NOMO-1 treated with dmso at 0.1 percent for 144 hours (cell line): ENCODE measurements around the gene MAST3.

ENCODE experiments used
- DNase-seq: peaks from one replicate; lab custom pipeline; 2025; ENCODE audit not compliant: unreplicated experiment; lab: John Stamatoyannopoulos, UW

The MAST3 gene

GRCh38 chr19:18131841-18132596 lies 34.4 kb downstream of the MAST3 start:
- DNase-seq = no peak

DNA sequence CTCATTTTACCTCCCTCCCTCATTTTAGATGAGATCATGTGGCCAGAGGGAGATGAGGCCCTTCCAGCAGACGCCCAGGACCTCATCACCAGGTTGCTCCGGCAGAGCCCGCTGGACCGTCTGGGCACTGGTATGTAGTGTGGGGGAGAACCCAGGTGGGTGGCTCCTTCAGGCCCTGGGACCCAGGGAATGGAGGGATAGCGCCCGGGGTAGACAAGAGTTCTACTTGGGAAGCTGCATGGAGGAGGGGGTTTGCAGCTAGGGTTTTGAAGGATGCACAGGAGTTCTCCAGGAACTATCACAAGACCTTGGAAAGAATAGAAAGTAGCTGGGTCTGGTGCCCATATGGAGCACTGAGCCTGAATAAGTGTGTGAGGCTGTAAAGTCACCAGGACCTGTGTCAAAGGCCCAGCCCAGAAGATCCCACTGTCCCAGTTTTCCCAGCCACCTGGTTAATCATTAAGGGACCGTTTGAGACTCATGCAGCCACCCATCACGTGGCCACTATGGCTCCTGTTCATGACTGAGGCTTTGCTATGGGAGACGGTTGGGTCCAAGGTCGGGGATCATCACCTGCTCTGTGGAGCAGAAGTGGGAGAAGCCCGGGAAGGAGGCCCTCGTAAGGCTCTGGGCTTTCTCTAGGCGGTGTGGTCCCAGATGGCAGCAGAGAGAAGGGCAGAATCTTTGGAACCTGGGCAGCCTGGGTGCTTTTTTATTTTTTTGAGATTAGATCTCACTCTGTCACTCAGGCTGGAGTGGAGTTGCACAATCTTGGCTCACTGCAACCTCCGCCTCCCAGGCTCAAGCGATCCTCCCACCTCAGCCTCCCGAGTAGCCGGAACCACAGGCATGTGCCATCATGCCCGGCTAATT lies 38.4 kb downstream of the MAST3 start:
- DNase-seq = no peak

GRCh38 chr19:18137242-18137641 lies 39.7 kb downstream of the MAST3 start:
- no peak for DNase-seq

GRCh38 chr19:18137657-18138339 lies 40.2 kb downstream of the MAST3 start:
- DNase-seq = no peak

DNA sequence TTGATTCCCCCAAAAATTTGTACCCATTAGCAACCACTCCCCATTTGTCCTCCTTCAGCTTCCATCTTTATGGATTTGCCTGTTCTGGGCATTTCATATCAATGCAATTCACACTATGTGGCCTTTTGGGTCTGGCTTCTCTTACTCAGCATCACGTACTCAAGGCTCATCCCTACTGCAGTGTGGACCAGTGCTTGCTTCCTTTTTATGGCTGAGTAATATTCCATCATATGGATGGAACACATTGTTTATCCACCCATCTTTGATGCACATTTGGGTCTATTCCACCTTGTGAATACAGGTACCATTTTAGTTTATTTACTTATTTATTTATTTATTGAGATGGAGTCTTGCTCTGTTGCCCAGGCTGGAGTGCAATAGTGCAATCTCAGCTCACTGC lies 42.9 kb downstream of the MAST3 start:
- no peak for DNase-seq

DNA sequence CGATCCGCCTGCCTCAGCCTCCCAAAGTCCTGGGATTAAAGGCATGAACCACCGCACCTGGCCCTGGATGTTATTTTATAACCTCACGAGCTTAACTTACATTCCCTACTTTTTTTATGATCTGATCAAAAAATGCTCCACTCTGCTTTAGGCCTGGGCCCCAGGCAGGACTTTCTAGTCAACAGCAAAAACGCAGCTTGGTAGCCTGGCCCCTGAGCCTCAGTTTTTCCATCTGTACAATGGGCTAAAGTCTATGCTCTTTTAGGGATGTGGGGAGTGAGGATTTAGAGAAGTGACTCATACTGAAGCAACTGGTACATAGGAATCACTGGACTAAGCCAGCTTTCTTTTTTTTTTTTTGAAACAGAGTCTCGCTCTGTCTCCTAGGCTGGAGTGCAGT lies 43.5 kb downstream of the MAST3 start:
- DNase-seq = no peak

DNA sequence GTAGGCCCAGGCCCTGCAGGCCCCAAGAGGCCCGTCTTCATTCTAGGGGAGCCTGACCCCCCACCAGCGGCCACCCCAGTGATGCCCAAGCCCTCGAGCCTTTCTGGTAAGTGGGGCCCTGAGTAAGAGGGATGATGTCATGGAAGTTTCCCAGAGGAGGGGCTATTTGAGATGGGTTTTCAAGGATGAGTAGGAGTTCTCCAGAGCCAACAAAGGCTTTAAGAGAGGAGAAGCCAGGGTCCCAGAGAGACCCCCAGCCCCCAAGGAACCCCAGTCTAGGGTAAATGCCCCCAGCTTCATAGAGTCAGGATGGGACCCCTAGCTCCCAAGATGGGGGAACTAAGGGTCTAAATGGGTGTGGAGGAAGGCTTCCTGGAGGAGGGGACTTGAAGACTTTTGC lies 46.3 kb downstream of the MAST3 start:
- no peak for DNase-seq

DNA sequence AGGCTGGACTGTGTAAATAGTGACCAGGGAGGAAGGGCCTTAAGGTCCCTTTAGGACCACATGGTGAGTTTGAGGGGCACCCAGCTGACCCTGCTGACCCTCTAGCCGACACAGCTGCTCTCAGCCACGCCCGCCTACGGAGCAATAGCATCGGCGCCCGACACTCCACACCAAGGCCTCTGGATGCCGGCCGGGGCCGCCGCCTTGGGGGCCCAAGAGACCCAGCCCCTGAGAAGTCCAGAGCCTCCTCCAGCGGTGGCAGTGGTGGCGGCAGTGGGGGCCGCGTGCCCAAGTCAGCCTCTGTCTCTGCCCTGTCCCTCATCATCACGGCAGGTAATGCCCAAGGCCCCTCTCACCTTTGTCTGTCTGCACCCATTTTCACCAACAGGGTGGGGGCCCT lies 46.8 kb downstream of the MAST3 start:
- DNase-seq = no peak

DNA sequence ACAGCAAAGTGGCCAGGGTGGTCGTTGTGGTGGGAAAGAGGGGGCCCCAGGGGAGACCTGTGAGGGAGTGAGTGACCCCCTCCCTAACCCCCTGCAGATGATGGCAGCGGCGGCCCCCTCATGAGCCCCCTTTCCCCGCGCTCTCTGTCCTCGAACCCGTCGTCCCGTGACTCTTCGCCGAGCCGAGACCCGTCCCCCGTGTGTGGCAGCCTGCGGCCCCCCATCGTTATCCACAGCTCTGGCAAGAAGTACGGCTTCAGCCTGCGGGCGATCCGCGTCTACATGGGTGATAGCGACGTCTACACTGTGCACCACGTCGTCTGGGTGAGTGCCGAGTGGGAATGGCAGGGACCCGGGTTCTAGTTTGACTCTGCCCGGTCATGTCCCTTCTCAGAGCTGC lies 47.3 kb downstream of the MAST3 start:
- DNase-seq = no peak

- no peak for DNase-seq
Measured at GRCh38 chr19:18145391-18145999, 47.9 kb downstream of the MAST3 start.

GRCh38 chr19:18147396-18147795 lies 49.8 kb downstream of the MAST3 start:
- DNase-seq = no peak

DNA sequence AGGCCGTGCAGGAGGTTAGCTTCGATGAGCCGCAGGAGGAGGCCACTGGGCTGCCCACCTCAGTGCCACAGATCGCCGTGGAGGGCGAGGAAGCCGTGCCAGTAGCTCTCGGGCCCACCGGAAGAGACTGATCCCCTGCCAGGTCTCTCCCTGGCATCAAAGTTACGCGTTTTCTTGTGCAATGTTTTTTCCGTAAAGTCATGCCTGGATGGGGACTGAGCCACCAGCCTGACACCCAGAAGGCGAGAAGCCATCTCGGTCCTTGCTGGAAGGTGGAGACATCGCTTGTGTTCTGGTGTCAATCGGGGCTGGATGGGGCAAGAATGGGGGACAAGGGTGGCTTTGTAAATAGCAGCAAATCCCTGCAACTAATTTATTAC lies 52.0 kb downstream of the MAST3 start:
- no peak for DNase-seq

DNA sequence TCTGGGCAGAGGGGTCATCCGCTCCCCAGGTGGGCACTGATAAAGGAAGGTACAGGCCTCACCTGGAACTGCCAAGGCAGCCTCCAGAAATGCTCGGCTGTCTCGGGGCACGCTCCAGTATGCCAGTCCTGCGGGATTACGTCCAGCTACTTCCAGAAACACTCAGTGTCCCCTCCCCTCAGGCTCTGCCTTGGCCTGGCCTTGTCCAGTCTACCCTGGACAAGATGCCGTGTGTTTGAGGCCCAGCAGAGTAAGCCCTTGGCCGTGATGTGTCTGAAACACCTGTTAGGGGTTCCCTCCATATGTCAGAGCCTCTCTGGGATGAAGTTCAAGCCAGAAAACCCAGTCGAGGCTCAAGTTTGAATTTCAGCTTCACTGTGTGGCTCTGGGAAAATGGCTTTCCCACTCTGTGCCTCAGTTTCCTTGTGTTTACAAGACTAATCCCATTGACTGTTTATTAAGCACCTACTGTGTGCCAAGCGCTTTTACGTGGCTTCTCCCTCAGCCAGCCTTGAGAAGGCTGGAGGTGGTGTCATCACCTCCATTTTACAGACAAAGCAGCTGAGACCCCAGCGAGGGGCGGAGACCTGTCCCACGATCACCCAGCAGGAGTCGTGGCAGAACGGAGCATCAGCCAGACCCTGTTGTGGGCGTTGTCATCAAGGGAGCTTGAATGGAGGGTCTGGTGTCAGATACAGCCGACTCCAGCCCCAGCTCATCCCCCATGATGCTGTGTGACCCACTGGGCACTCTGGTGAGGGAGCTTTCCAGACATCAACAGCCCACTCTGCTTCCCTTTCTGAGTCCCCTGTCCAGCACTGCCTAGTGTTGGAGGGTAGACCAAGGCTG lies 53.4 kb downstream of the MAST3 start:
- no peak for DNase-seq

DNA sequence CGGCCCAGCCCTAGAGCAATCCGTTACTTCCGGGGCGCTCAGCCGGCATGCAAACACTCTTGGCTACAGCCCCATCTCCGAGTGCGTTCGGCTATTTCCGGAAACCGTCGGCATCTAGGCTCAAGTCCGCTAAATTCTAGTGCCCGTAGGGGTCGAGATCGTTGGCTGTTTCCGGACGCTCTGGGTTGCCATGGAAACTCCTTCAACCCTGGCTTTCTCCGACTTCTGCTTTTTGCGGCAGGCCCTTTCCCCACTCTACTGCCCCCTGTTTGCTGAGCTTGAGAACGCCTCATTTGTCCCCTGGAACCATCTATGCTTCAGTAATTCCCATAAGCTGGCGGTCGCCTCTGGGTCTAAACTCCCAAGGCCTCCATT lies 54.9 kb downstream of the MAST3 start:
- peak; percentile 99 for DNase-seq

- DNase-seq = peak; percentile 97
Measured at GRCh38 chr19:18152817-18153555, 55.4 kb downstream of the MAST3 start, which contains the start of gene PIK3R2. Gene PIK3R2 (plus strand): TSS chr19:18153163. CDS start chr19:18155880, 2,717 bp downstream.

GRCh38 chr19:18153556-18154134 lies 56.1 kb downstream of the MAST3 start:
- no peak for DNase-seq

- no peak for DNase-seq
Measured at GRCh38 chr19:18155095-18156087, 57.8 kb downstream of the MAST3 start.

DNA sequence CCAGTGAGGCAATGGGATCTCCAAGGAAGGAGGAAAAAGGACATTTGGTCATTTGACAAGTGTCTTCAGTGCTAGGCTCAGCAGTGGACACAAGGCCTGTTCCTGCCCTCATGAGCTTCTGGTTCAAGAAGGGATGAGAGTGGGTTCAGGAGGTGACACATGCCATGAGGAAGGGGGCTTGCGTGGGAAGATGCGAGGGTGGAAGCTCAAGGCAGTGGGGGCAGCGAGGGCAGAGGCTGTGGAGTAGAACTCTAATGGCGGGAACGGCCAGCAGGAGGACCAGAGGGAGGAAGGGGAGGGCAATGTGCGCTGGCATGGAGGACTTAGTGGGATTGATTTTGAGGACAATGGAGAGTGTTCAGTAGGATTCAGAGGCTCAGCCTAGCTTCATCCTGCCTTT lies 58.7 kb downstream of the MAST3 start:
- DNase-seq = no peak
